Measurements from ENCODE around the gene C2CD2. TPM values are rescaled to one million over a fixed set of nuclear protein-coding genes. Genes with fewer than 3 reads are reported as not detected.
"Not testable (repeated sequence)": the region's sequence is repeated elsewhere in the genome, so short reads cannot be mapped to it uniquely, and the experiment has no call there.

The C2CD2 gene
- total and polyA plus RNA-seq, 2 of the 4 experiments (the other 2 are of a cell fraction), result 15.6 to 25.3 TPM

- BruUV-seq (replicated peaks); H3K18ac ChIP-seq (ENCODE audit: low read depth, low read length); H3K27me3 ChIP-seq (ENCODE audit: control insufficient read depth, insufficient read depth, low read length); H3K4ac ChIP-seq (ENCODE audit: low read depth, low read length); POLR2A ChIA-PET (ENCODE audit: unreplicated experiment); H3K4me2 ChIP-seq (ENCODE audit: low read depth, low read length); H3K36me3 ChIP-seq (ENCODE audit: control insufficient read depth, insufficient read depth, low read length); H2BK120ac ChIP-seq (ENCODE audit: low read depth, low read length); H3K9ac ChIP-seq (ENCODE audit: low read depth, low read length); H4K20me1 ChIP-seq (ENCODE audit: insufficient read depth, low read length); H2BK5ac ChIP-seq (ENCODE audit: low read depth, low read length, poor library complexity, severe bottlenecking); H4K8ac ChIP-seq (ENCODE audit: low read depth in 2 of 2, low read length in 2 of 2); H2BK20ac ChIP-seq (ENCODE audit: low read depth, low read length); H3K27ac ChIP-seq (ENCODE audit: insufficient read depth, low read length); H4K91ac ChIP-seq (ENCODE audit: insufficient read depth, low read depth, low read length); H4K5ac ChIP-seq (ENCODE audit: low read depth, low read length); dilution Hi-C loops (cut with HindIII; ENCODE audit: low sequenced_read_pairs, unreplicated experiment); H3K14ac ChIP-seq (replicated peaks; ENCODE audit: low read depth, low read length); CTCF ChIA-PET; H3K23ac ChIP-seq (ENCODE audit: low read depth, low read length); H2AK5ac ChIP-seq (ENCODE audit: low read depth, low read length); H3K56ac ChIP-seq (ENCODE audit: extremely low read depth, insufficient read depth, low read length); H3K9me3 ChIP-seq (ENCODE audit: control insufficient read depth, insufficient read depth, low read length); H3K4me3 ChIP-seq (ENCODE audit: insufficient read depth, low read depth, low read length); H3K79me1 ChIP-seq (ENCODE audit: low read depth in 1 of 2, low read length in 2 of 2); DNase-seq; ATAC-seq (ENCODE audit: low read depth); H2BK15ac ChIP-seq (ENCODE audit: low read depth, low read length); H2AFZ ChIP-seq (replicated peaks; ENCODE audit: low read length, poor library complexity); H2AK9ac ChIP-seq (replicated peaks; ENCODE audit: low read depth, low read length, poor library complexity): not testable (repeated sequence)
- H3K4me1 ChIP-seq (ENCODE audit: control insufficient read depth, insufficient read depth, low read length), result peaks cover 14% of the 10 kb centered on the region
- intact Hi-C loops (cut with micrococcal nuclease), result loop anchor here (5.0 kb wide), 1 partner anchor 158 kb away; no protein-coding TSS in a partner anchor
- 100% methylated on average over 5 of the region's 11 CpGs; no CpG with 5 or more reads in 1 of the 2 experiments for WGBS, 2 experiments (ENCODE audit: extremely low coverage in 2 of 2, insufficient read length in 1 of 2)
- H3K9me1 ChIP-seq (ENCODE audit: insufficient read depth, low read length), result peaks cover 24% of the 10 kb centered on the region
- in situ Hi-C loops (cut with MboI; ENCODE audit: low sequenced_read_pairs), result loop anchor here (5.0 kb wide), 1 partner anchor 38 kb away; no protein-coding TSS in a partner anchor
Measured at GRCh38 chr21:41959697-41960096, 5.9 kb upstream of the C2CD2 start.
